ENCODE measurements around the gene LIMS2.

GRCh38 chr2:127650785-127651380 lies 24.4 kb downstream of the LIMS2 start:
- TF ChIP-seq, protein P1, sequence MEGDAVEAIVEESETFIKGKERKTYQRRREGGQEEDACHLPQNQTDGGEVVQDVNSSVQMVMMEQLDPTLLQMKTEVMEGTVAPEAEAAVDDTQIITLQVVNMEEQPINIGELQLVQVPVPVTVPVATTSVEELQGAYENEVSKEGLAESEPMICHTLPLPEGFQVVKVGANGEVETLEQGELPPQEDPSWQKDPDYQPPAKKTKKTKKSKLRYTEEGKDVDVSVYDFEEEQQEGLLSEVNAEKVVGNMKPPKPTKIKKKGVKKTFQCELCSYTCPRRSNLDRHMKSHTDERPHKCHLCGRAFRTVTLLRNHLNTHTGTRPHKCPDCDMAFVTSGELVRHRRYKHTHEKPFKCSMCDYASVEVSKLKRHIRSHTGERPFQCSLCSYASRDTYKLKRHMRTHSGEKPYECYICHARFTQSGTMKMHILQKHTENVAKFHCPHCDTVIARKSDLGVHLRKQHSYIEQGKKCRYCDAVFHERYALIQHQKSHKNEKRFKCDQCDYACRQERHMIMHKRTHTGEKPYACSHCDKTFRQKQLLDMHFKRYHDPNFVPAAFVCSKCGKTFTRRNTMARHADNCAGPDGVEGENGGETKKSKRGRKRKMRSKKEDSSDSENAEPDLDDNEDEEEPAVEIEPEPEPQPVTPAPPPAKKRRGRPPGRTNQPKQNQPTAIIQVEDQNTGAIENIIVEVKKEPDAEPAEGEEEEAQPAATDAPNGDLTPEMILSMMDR (conservative IDR thresholded peaks at IDR 0.05; ENCODE audit: low read depth in 2 of 2) = no peak
- TF ChIP-seq EZH2phosphoT487 (IDR thresholded peaks at IDR 0.05; ENCODE audit: unreplicated experiment) (no peak), POLR2AphosphoS5 (IDR thresholded peaks at IDR 0.05; ENCODE audit: low read depth) (no peak), EZH2 (IDR thresholded peaks at IDR 0.05; ENCODE audit: low read depth, unreplicated experiment) (no peak), CREB1 (CRISPR knock-in tag; IDR thresholded peaks at IDR 0.05; ENCODE audit: low read depth) (no peak), JUNB (IDR thresholded peaks at IDR 0.05; ENCODE audit: unreplicated experiment) (no peak)
- TF ChIP-seq, protein P2, sequence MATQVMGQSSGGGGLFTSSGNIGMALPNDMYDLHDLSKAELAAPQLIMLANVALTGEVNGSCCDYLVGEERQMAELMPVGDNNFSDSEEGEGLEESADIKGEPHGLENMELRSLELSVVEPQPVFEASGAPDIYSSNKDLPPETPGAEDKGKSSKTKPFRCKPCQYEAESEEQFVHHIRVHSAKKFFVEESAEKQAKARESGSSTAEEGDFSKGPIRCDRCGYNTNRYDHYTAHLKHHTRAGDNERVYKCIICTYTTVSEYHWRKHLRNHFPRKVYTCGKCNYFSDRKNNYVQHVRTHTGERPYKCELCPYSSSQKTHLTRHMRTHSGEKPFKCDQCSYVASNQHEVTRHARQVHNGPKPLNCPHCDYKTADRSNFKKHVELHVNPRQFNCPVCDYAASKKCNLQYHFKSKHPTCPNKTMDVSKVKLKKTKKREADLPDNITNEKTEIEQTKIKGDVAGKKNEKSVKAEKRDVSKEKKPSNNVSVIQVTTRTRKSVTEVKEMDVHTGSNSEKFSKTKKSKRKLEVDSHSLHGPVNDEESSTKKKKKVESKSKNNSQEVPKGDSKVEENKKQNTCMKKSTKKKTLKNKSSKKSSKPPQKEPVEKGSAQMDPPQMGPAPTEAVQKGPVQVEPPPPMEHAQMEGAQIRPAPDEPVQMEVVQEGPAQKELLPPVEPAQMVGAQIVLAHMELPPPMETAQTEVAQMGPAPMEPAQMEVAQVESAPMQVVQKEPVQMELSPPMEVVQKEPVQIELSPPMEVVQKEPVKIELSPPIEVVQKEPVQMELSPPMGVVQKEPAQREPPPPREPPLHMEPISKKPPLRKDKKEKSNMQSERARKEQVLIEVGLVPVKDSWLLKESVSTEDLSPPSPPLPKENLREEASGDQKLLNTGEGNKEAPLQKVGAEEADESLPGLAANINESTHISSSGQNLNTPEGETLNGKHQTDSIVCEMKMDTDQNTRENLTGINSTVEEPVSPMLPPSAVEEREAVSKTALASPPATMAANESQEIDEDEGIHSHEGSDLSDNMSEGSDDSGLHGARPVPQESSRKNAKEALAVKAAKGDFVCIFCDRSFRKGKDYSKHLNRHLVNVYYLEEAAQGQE (IDR thresholded peaks at IDR 0.05; ENCODE audit: unreplicated experiment) = no peak
